ENCODE measurements around the gene ANKRD63. TPM values are rescaled to one million over a fixed set of nuclear protein-coding genes. Genes with fewer than 3 reads are reported as not detected.

ANKRD63 gene
- total and polyA plus RNA-seq, 4 donors = not detected

DNA sequence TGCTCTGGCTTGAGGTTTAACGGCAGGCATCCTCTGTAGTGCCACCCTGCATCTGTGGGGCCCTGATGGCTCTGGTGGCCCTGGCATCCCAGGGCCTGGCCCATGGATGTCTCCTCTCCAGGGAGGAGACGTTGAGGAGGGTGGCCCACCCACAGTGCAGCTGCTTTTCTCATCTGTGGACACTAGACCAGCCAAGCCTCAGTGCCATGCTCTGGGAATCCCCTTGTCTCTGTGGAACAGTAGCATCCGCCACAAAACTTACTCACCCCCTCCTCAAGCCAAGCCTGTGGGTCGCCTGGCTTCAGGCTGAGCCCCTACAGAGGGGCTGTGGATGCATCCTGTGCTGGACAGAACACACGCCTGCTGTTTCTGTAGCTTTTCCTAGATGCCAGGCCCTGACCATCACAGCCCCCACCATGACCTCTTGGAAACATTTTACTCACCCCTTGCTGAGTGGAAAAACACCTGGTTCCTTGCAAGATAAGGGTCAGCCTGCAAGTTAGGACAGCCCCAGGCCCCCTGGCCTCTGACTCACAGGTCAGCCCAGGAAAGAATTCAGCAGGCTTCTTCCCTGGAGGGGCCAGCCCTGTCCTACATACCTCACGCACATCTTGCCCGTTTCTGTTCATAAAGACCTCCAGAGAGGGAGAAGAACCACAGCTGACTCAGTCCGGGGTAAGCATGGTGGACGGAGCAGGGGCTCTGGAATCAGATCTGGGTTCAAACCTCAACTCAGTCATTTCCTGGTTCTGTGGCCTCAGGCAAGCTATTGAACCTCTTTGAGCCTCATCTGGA lies 25.0 kb downstream of the ANKRD63 start:
- H3K4me1 ChIP-seq (ENCODE audit: control insufficient read depth in 4 of 4, insufficient read depth in 4 of 4, low read length in 3 of 4) = peaks cover 5 to 7% (median 6%) of the 10 kb centered on the region in 4 donors
- H3K9me3 ChIP-seq (ENCODE audit: control insufficient read depth in 4 of 4, low read length in 3 of 4) = no peaks in the 10 kb centered on the region
- H3K36me3 ChIP-seq (ENCODE audit: control insufficient read depth in 4 of 4, insufficient read depth in 3 of 4, low read depth in 1 of 4, low read length in 3 of 4) = no peaks in the 10 kb centered on the region
- 78% methylated on average over 9 of the region's 9 CpGs for WGBS
- H3K27ac ChIP-seq (ENCODE audit: low read depth in 1 of 2, low read length in 2 of 2) = no peak overlapping the region
- TF ChIP-seq NR2F2 (IDR thresholded peaks at IDR 0.05) (no peak), FOXA2 (IDR thresholded peaks at IDR 0.05) (no peak), HNF4A (conservative IDR thresholded peaks at IDR 0.05) (no peak)
- H3K27me3 ChIP-seq (ENCODE audit: control insufficient read depth in 4 of 4, insufficient read depth in 4 of 4, low read length in 3 of 4) = peaks cover 0 to 4% (median under 1%) of the 10 kb centered on the region in 4 donors
- no peak for DNase-seq (ENCODE audit: low spot score)
- H3K4me3 ChIP-seq (ENCODE audit: low read depth in 1 of 3, low read length in 3 of 3) = no peak overlapping the region
- no peak overlapping the region for H3K9ac ChIP-seq (ENCODE audit: low read depth in 1 of 2, low read length in 2 of 2)

DNA sequence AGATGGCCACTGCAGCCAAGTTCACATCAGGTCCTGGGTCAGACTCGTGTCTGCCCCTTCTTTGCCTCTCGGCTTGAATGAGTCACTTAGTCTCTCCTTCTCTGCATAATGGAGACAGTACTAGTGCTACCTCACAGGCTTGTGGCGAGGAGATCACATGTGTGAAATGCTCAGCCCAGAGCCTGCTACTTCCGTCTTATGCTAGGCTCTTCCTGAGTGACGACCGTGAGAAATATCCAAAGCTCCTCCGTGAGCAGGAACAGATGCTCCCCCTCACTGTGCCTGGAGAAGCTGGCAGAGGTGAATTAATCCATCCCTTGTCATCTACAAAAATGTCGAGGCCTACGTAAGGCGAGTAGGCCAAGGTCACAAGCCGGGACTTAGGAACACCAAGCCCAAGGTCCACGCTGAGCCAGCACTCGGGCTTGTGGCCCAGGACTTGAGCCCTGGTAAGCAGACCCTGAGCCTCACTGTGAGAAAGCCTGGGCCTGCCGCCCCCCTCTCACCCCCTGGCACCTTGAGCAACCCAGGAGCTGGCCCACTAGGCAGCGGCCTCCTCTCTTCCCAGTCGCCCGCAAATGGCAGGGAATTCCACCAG lies 26.1 kb downstream of the ANKRD63 start:
- no peak overlapping the region for H3K9ac ChIP-seq (ENCODE audit: low read depth in 1 of 2, low read length in 2 of 2)

GRCh38 chr15:40255033-40255432 lies 27.8 kb downstream of the ANKRD63 start:
- peaks cover 0 to 4% (median under 1%) of the 10 kb centered on the region in 4 donors for H3K27me3 ChIP-seq (ENCODE audit: control insufficient read depth in 4 of 4, insufficient read depth in 4 of 4, low read length in 3 of 4)
- no peaks in the 10 kb centered on the region for H3K9me3 ChIP-seq (ENCODE audit: control insufficient read depth in 4 of 4, low read length in 3 of 4)
- no peak overlapping the region for H3K9ac ChIP-seq (ENCODE audit: low read depth in 1 of 2, low read length in 2 of 2)
- no peak for DNase-seq (ENCODE audit: low spot score)
- 92% methylated on average over 4 of the region's 4 CpGs for WGBS
- H3K4me1 ChIP-seq (ENCODE audit: control insufficient read depth in 4 of 4, insufficient read depth in 4 of 4, low read length in 3 of 4) = peaks cover 9 to 13% (median 11%) of the 10 kb centered on the region in 4 donors
- TF ChIP-seq, protein P1, sequence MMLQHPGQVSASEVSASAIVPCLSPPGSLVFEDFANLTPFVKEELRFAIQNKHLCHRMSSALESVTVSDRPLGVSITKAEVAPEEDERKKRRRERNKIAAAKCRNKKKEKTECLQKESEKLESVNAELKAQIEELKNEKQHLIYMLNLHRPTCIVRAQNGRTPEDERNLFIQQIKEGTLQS (IDR thresholded peaks at IDR 0.05) = no peak
- TF ChIP-seq JUND (IDR thresholded peaks at IDR 0.05) = no peak
- no peak for TF ChIP-seq TAF1 (conservative IDR thresholded peaks at IDR 0.05)
- TF ChIP-seq FOXA1 (IDR thresholded peaks at IDR 0.05) = no peak
- TF ChIP-seq RXRA (IDR thresholded peaks at IDR 0.05) = no peak
- no peak for TF ChIP-seq YY1 (IDR thresholded peaks at IDR 0.05)
- no peak for TF ChIP-seq HNF4G (IDR thresholded peaks at IDR 0.05)
- no peak for TF ChIP-seq GABPA (IDR thresholded peaks at IDR 0.05 in 1 of 2, conservative IDR thresholded peaks at IDR 0.05 in 1 of 2)
- no peak for TF ChIP-seq SP1 (IDR thresholded peaks at IDR 0.05)
- no peak overlapping the region for H3K4me3 ChIP-seq (ENCODE audit: low read depth in 1 of 3, low read length in 3 of 3)
- H3K27ac ChIP-seq (ENCODE audit: low read depth in 1 of 2, low read length in 2 of 2) = no peak overlapping the region
- no peaks in the 10 kb centered on the region for H3K36me3 ChIP-seq (ENCODE audit: control insufficient read depth in 4 of 4, insufficient read depth in 3 of 4, low read depth in 1 of 4, low read length in 3 of 4)

More for the DNA sequence above, 26.1 kb downstream of the ANKRD63 start:
- no peak for DNase-seq (ENCODE audit: low spot score)
- peaks cover 9 to 13% (median 11%) of the 10 kb centered on the region in 4 donors for H3K4me1 ChIP-seq (ENCODE audit: control insufficient read depth in 4 of 4, insufficient read depth in 4 of 4, low read length in 3 of 4)
- no peak for TF ChIP-seq TAF1 (conservative IDR thresholded peaks at IDR 0.05)
- TF ChIP-seq, protein P2, sequence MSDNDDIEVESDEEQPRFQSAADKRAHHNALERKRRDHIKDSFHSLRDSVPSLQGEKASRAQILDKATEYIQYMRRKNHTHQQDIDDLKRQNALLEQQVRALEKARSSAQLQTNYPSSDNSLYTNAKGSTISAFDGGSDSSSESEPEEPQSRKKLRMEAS (IDR thresholded peaks at IDR 0.05) = no peak
- no peak for TF ChIP-seq SP1 (IDR thresholded peaks at IDR 0.05)
- no peak for TF ChIP-seq HNF4A (conservative IDR thresholded peaks at IDR 0.05)
- no peak for TF ChIP-seq CTCF (IDR thresholded peaks at IDR 0.05; ENCODE audit: low read depth, low read length, missing input control)
- peaks cover 0 to 4% (median under 1%) of the 10 kb centered on the region in 4 donors for H3K27me3 ChIP-seq (ENCODE audit: control insufficient read depth in 4 of 4, insufficient read depth in 4 of 4, low read length in 3 of 4)
- no peaks in the 10 kb centered on the region for H3K9me3 ChIP-seq (ENCODE audit: control insufficient read depth in 4 of 4, low read length in 3 of 4)
- H3K27ac ChIP-seq (ENCODE audit: low read depth in 1 of 2, low read length in 2 of 2) = no peak overlapping the region
- H3K36me3 ChIP-seq (ENCODE audit: control insufficient read depth in 4 of 4, insufficient read depth in 3 of 4, low read depth in 1 of 4, low read length in 3 of 4) = no peaks in the 10 kb centered on the region
- WGBS = 88% methylated on average over 17 of the region's 17 CpGs
- no peak overlapping the region for H3K4me3 ChIP-seq (ENCODE audit: low read depth in 1 of 3, low read length in 3 of 3)
